Central memory CD8-positive, alpha-beta T cell (primary cell): ENCODE results near the gene JAG2.

ENCODE experiments used
- ATAC-seq: fragments of 150-1000 bp; cut with Tn5 transposase; replicated peaks from 2 replicates; pipeline ENCODE4 v1.10.0; 2022; ENCODE audit warnings: mild to moderate bottlenecking, moderate FRiP score, moderate number of reproducible peaks; ENCODE audit not compliant: poor library complexity, severe bottlenecking; ENCODE audit errors: extremely low read depth
- DNase-seq, 2 donors: peaks; one replicate each; pipeline ENCODE4 v3.0.0; 2021; ENCODE audit warnings: low spot score in 2 of 2
- H3K27ac Mint-ChIP-seq: one replicate; pipeline ENCODE4 v1.8.0; 2022; ENCODE audit warnings: low read depth, mild to moderate bottlenecking, moderate library complexity, mixed read lengths
- H3K27me3 Mint-ChIP-seq: one replicate; pipeline ENCODE4 v1.8.0; 2022; ENCODE audit warnings: mixed read lengths
- H3K36me3 Mint-ChIP-seq: one replicate; pipeline ENCODE4 v1.8.0; 2022; ENCODE audit warnings: mild to moderate bottlenecking, moderate library complexity, mixed read lengths; ENCODE audit not compliant: insufficient read depth
- H3K4me1 Mint-ChIP-seq: one replicate; pipeline ENCODE4 v1.8.0; 2022; ENCODE audit warnings: mixed read lengths
- H3K4me3 Mint-ChIP-seq: one replicate; pipeline ENCODE4 v1.8.0; 2022; ENCODE audit warnings: mild to moderate bottlenecking, moderate library complexity, mixed read lengths
- H3K9me3 Mint-ChIP-seq: one replicate; pipeline ENCODE4 v1.8.0; 2022; ENCODE audit warnings: mixed read lengths

JAG2 gene

GRCh38 chr14:105173901-105174894 is 5.6 kb upstream of the JAG2 start:
- Mint-ChIP-seq H3K4me3 (peak overlapping the region; percentile 62), H3K4me1 (peaks cover 16% of the 10 kb centered on the region), H3K9me3 (no peaks in the 10 kb centered on the region), H3K36me3 (peaks cover 6% of the 10 kb centered on the region), H3K27me3 (peaks cover 13% of the 10 kb centered on the region), H3K27ac (peak overlapping the region; percentile 16)
- peak in 1 of 2 donors; percentile 36 for DNase-seq
- peak; percentile 78 for ATAC-seq

- DNase-seq (no peak), ATAC-seq (no peak)
- H3K36me3 Mint-ChIP-seq = peaks cover 6% of the 10 kb centered on the region
- H3K9me3 Mint-ChIP-seq = no peaks in the 10 kb centered on the region
- H3K4me3 Mint-ChIP-seq = no peak overlapping the region
- H3K27ac Mint-ChIP-seq = no peak overlapping the region
- H3K4me1 Mint-ChIP-seq = peaks cover 16% of the 10 kb centered on the region
- H3K27me3 Mint-ChIP-seq = peaks cover 14% of the 10 kb centered on the region
Observed at GRCh38 chr14:105173145-105173544, 4.6 kb upstream of the JAG2 start.

GRCh38 chr14:105172476-105172875 is 3.9 kb upstream of the JAG2 start:
- DNase-seq = no peak
- H3K36me3 Mint-ChIP-seq = peaks cover 6% of the 10 kb centered on the region
- peaks cover 14% of the 10 kb centered on the region for H3K27me3 Mint-ChIP-seq
- no peak overlapping the region for H3K27ac Mint-ChIP-seq
- no peak for ATAC-seq
- no peaks in the 10 kb centered on the region for H3K9me3 Mint-ChIP-seq
- peaks cover 16% of the 10 kb centered on the region for H3K4me1 Mint-ChIP-seq
- H3K4me3 Mint-ChIP-seq = no peak overlapping the region

GRCh38 chr14:105171004-105171673 is 2.6 kb upstream of the JAG2 start:
- Mint-ChIP-seq H3K9me3 (no peaks in the 10 kb centered on the region), H3K36me3 (peaks cover 6% of the 10 kb centered on the region), H3K27me3 (peaks cover 22% of the 10 kb centered on the region), H3K4me3 (no peak overlapping the region), H3K27ac (no peak overlapping the region), H3K4me1 (peaks cover 16% of the 10 kb centered on the region)
- DNase-seq (no peak), ATAC-seq (no peak)

- Mint-ChIP-seq H3K36me3 (peaks cover 6% of the 10 kb centered on the region), H3K9me3 (no peaks in the 10 kb centered on the region), H3K27me3 (peaks cover 22% of the 10 kb centered on the region), H3K27ac (peak overlapping the region; percentile 55), H3K4me1 (peaks cover 16% of the 10 kb centered on the region), H3K4me3 (peak overlapping the region; percentile 76)
- DNase-seq = no peak
- no peak for ATAC-seq
Observed at GRCh38 chr14:105169776-105170655, 1.4 kb upstream of the JAG2 start.

GRCh38 chr14:105168979-105169507 is 467 bp upstream of the JAG2 start:
- peak; percentile 30 for ATAC-seq
- H3K4me1 Mint-ChIP-seq = peaks cover 6% of the 10 kb centered on the region
- H3K9me3 Mint-ChIP-seq = no peaks in the 10 kb centered on the region
- no peak for DNase-seq
- H3K27me3 Mint-ChIP-seq = peaks cover 22% of the 10 kb centered on the region
- peaks cover 4% of the 10 kb centered on the region for H3K36me3 Mint-ChIP-seq
- H3K4me3 Mint-ChIP-seq = peak overlapping the region; percentile 76
- peak overlapping the region; percentile 55 for H3K27ac Mint-ChIP-seq

GRCh38 chr14:105168093-105168420 is 519 bp downstream of the JAG2 start:
- no peak for ATAC-seq
- no peak for DNase-seq
- Mint-ChIP-seq H3K36me3 (peaks cover 2% of the 10 kb centered on the region), H3K9me3 (no peaks in the 10 kb centered on the region), H3K27me3 (peaks cover 22% of the 10 kb centered on the region), H3K27ac (no peak overlapping the region), H3K4me3 (peak overlapping the region; percentile 58), H3K4me1 (peaks cover 6% of the 10 kb centered on the region)

- Mint-ChIP-seq H3K4me1 (peaks cover 6% of the 10 kb centered on the region), H3K9me3 (no peaks in the 10 kb centered on the region), H3K4me3 (peak overlapping the region; percentile 58), H3K27me3 (peaks cover 22% of the 10 kb centered on the region), H3K27ac (no peak overlapping the region), H3K36me3 (peaks cover 2% of the 10 kb centered on the region)
- ATAC-seq = no peak
- no peak for DNase-seq
Observed at GRCh38 chr14:105167303-105168092, 1.1 kb downstream of the JAG2 start.

GRCh38 chr14:105166571-105167302 is 1.8 kb downstream of the JAG2 start:
- peaks cover 2% of the 10 kb centered on the region for H3K36me3 Mint-ChIP-seq
- no peaks in the 10 kb centered on the region for H3K9me3 Mint-ChIP-seq
- DNase-seq = no peak
- H3K27me3 Mint-ChIP-seq = peaks cover 22% of the 10 kb centered on the region
- no peak for ATAC-seq
- H3K4me3 Mint-ChIP-seq = peak overlapping the region; percentile 45
- H3K4me1 Mint-ChIP-seq = peaks cover 6% of the 10 kb centered on the region
- H3K27ac Mint-ChIP-seq = no peak overlapping the region

- Mint-ChIP-seq H3K27ac (no peak overlapping the region), H3K36me3 (peaks cover 2% of the 10 kb centered on the region), H3K4me3 (no peak overlapping the region), H3K27me3 (peaks cover 22% of the 10 kb centered on the region), H3K9me3 (no peaks in the 10 kb centered on the region), H3K4me1 (peaks cover 6% of the 10 kb centered on the region)
- ATAC-seq (no peak), DNase-seq (no peak)
Observed at GRCh38 chr14:105165761-105166485, 2.7 kb downstream of the JAG2 start.
